HepG2 (cell line): ENCODE measurements around the gene EZH1. TPM values are rescaled to one million over a fixed set of nuclear protein-coding genes. Genes with fewer than 3 reads are reported as not detected.

Source experiments
- ARID5B ChIP-seq: IDR thresholded peaks from 2 replicates; pipeline ENCODE4 v1.4.0; 2020; ENCODE audit warnings: mild to moderate bottlenecking, missing genetic modification reagents
- CBX2 ChIP-seq, 2 experiments: fragments of 200-600 bp in 1 of 2; sonication (generic); formaldehyde crosslinking in 1 of 2; IDR thresholded peaks; 2 replicates each; pipeline versions ENCODE4 v1.7.0 to v1.8.1; 2018 to 2022; ENCODE audit warnings: low read depth in 2 of 2, low read length in 1 of 2, mild to moderate bottlenecking in 1 of 2, missing genetic modification reagents in 1 of 2
- CHD2 ChIP-seq: IDR thresholded peaks from 2 replicates; pipeline ENCODE4 v1.6.1; 2011; ENCODE audit warnings: low read depth, low read length, improper control_type of control experiment
- CREB1 ChIP-seq, 2 experiments: fragments of 450-650 bp in 1 of 2; IDR thresholded peaks; 2 replicates each; pipeline ENCODE4 v1.6.1; 2016 to 2017; ENCODE audit warnings: control low read depth in 1 of 2, mild to moderate bottlenecking in 1 of 2, missing compliant biosample characterization in 1 of 2, missing genetic modification characterization in 1 of 2
- CREBL2 ChIP-seq: sonication (generic); formaldehyde crosslinking; IDR thresholded peaks from 2 replicates; pipeline ENCODE4 v1.8.1; 2023; ENCODE audit warnings: missing genetic modification reagents, mild to moderate bottlenecking, borderline replicate concordance
- ELF4 ChIP-seq: sonication (generic); formaldehyde crosslinking; IDR thresholded peaks from 2 replicates; pipeline ENCODE4 v1.5.0; 2020; ENCODE audit warnings: missing genetic modification reagents, mild to moderate bottlenecking, moderate library complexity, borderline replicate concordance
- FLYWCH1 ChIP-seq: sonication (generic); formaldehyde crosslinking; IDR thresholded peaks from 2 replicates; pipeline ENCODE4 v1.8.1; 2023; ENCODE audit warnings: mild to moderate bottlenecking, missing genetic modification reagents
- JUN ChIP-seq: sonication (generic); formaldehyde crosslinking; IDR thresholded peaks from 2 replicates; pipeline ENCODE4 v1.4.0; 2020; ENCODE audit warnings: mild to moderate bottlenecking, missing genetic modification reagents
- MAX ChIP-seq: IDR thresholded peaks from 2 replicates; pipeline ENCODE4 v1.6.1; 2012; ENCODE audit warnings: inconsistent platforms
- MTERF4 ChIP-seq: sonication (generic); formaldehyde crosslinking; IDR thresholded peaks from 2 replicates; pipeline ENCODE4 v1.8.0; 2023; ENCODE audit warnings: mild to moderate bottlenecking, missing genetic modification reagents
- RARG ChIP-seq: sonication (generic); formaldehyde crosslinking; IDR thresholded peaks from 2 replicates; pipeline ENCODE4 v1.4.0; 2020; ENCODE audit warnings: low read depth, mild to moderate bottlenecking, missing genetic modification reagents
- RBM22 ChIP-seq: fragments of 200-400 bp; formaldehyde crosslinking; optimal IDR thresholded peaks from 2 replicates; pipeline ENCODE3; 2017; ENCODE audit warnings: mild to moderate bottlenecking, low read length, moderate library complexity
- SP2 ChIP-seq: sonication (generic); formaldehyde crosslinking; IDR thresholded peaks from 2 replicates; pipeline ENCODE4 v1.5.1; 2020; ENCODE audit warnings: mild to moderate bottlenecking, missing genetic modification reagents
- ZMYM4 ChIP-seq: sonication (generic); formaldehyde crosslinking; IDR thresholded peaks from 2 replicates; pipeline ENCODE4 v1.8.1; 2023; ENCODE audit warnings: mild to moderate bottlenecking, missing genetic modification reagents
- ZNF263 ChIP-seq: sonication (generic); formaldehyde crosslinking; IDR thresholded peaks from 2 replicates; pipeline ENCODE4 v1.4.0; 2020; ENCODE audit warnings: missing genetic modification reagents
- ZNF605 ChIP-seq: sonication (generic); formaldehyde crosslinking; IDR thresholded peaks from 2 replicates; pipeline ENCODE4 v1.8.0; 2022; ENCODE audit warnings: mild to moderate bottlenecking, missing genetic modification reagents
- ZNF607 ChIP-seq: sonication (generic); formaldehyde crosslinking; IDR thresholded peaks from 2 replicates; pipeline ENCODE4 v1.5.1; 2020; ENCODE audit warnings: missing genetic modification reagents, mild to moderate bottlenecking, borderline replicate concordance
- ZNF792 ChIP-seq: IDR thresholded peaks from 2 replicates; pipeline ENCODE4 v1.6.1; 2016
- ZSCAN5A ChIP-seq: sonication (generic); formaldehyde crosslinking; IDR thresholded peaks from 2 replicates; pipeline ENCODE4 v1.8.0; 2022; ENCODE audit warnings: mild to moderate bottlenecking, missing genetic modification reagents, borderline replicate concordance
- ZXDC ChIP-seq: sonication (generic); formaldehyde crosslinking; IDR thresholded peaks from 2 replicates; pipeline ENCODE4 v1.5.0; 2020; ENCODE audit warnings: mild to moderate bottlenecking, missing genetic modification reagents
- polyA plus RNA-seq, 8 experiments: library from polyadenylated mRNA; depleted of rRNA in 3 of 8; stranded (reverse) in 7 of 8; unstranded in 1 of 8; fragments of >200 nt; fragmentation: Illumina TruSeq in 4 of 8; extraction: Trizol in 4 of 8; gene quantifications; 2 replicates each; pipeline versions ENCODE4 v1.2.1 to v1.2.3, GENCODE V29; 2011 to 2016; ENCODE audit warnings: low read depth in 4 of 8, missing spikeins in 1 of 8, mixed read lengths in 1 of 8; ENCODE audit not compliant: insufficient read depth in 1 of 8
- total RNA-seq, 5 experiments: library from RNA; depleted of rRNA; stranded (reverse); fragments of >200 nt; fragmentation: Illumina TruSeq; extraction: Trizol; gene quantifications; 2 replicates each; pipeline ENCODE4 v1.2.3, GENCODE V29; 2016; ENCODE audit warnings: low read depth in 1 of 5

EZH1 gene
- total and polyA plus RNA-seq, 2 of the 13 experiments (the other 11 are each of a cell fraction or from before 2014, with no cell fraction given) = 11.6 to 24.0 TPM

- peak; percentile 9; the same call in 1 of the 2 replicates for TF ChIP-seq ARID5B
- TF ChIP-seq CHD2 = no peak
- peak; percentile 18; the same call in 1 of the 2 replicates for TF ChIP-seq ZNF792 (CRISPR knock-in tag)
- TF ChIP-seq SP2 (CRISPR knock-in tag) = no peak
- TF ChIP-seq ZNF263 (CRISPR knock-in tag) = peak; percentile 75; the same call in 1 of the 2 replicates
- TF ChIP-seq CREBL2 (CRISPR knock-in tag) = peak; percentile 18; the same call in 1 of the 2 replicates
- TF ChIP-seq MTERF4 (CRISPR knock-in tag) = peak; percentile 55; the same call in 1 of the 2 replicates
- TF ChIP-seq ZXDC (CRISPR knock-in tag) = no peak
- TF ChIP-seq MAX = peak; percentile 86
- no peak for TF ChIP-seq ZNF605 (CRISPR knock-in tag)
- TF ChIP-seq RARG = no peak
- TF ChIP-seq ZMYM4 = peak; percentile 35; the same call in 1 of the 2 replicates
- no peak; the same call in 1 of the 2 replicates for TF ChIP-seq ZNF607 (CRISPR knock-in tag)
- no peak for TF ChIP-seq CREB1 (IDR thresholded peaks at IDR 0.05)
- no peak for TF ChIP-seq CREB1 (CRISPR knock-in tag; IDR thresholded peaks at IDR 0.05)
- TF ChIP-seq ZSCAN5A = no peak
- TF ChIP-seq JUN = no peak
- TF ChIP-seq ELF4 = no peak
- no peak for TF ChIP-seq FLYWCH1 (CRISPR knock-in tag)
- TF ChIP-seq RBM22 = no peak
- no peak for TF ChIP-seq CBX2 (IDR thresholded peaks at IDR 0.05; ENCODE audit: low read depth, low read length)
- no peak for TF ChIP-seq CBX2 (CRISPR knock-in tag; IDR thresholded peaks at IDR 0.05; ENCODE audit: low read depth)
Observed at GRCh38 chr17:42744283-42744805, 496 bp downstream of the EZH1 start (continued).
